MCF 10A (cell line): ENCODE results near the gene ST14. TPM values are rescaled to one million over a fixed set of nuclear protein-coding genes. Genes with fewer than 3 reads are reported as not detected.
"Not testable (repeated sequence)": the region's sequence is repeated elsewhere in the genome, so short reads cannot be mapped to it uniquely, and the experiment has no call there.

Experiments used
- BruUV-seq: library from RNA; stranded (reverse); fragments of 400-500 nt; replicated peaks from 2 replicates; lab custom pipeline; 2021; lab: Mats Ljungman, UMichigan
- CTCF ChIA-PET: fragments of 300-600 bp; sonication (Branson Sonifier 250); formaldehyde crosslinking; extraction: SDS; loops from one replicate; lab custom pipeline; 2021; ENCODE audit warnings: antibody characterized with exemption, inconsistent platforms; lab: Yijun Ruan, JAX
- POLR2A ChIA-PET: fragments of 300-600, 350-650 bp; sonication (Branson Sonifier 250); formaldehyde crosslinking; extraction: SDS; loops from one replicate; lab custom pipeline; 2020; ENCODE audit warnings: antibody characterized with exemption, inconsistent platforms; lab: Yijun Ruan, JAX
- DNase-seq: peaks from one replicate; pipeline ENCODE4 v3.0.0-alpha.2; 2018; ENCODE audit not compliant: unreplicated experiment
- H3K27ac Mint-ChIP-seq: one replicate; pipeline ENCODE4 v1.8.0; 2022; ENCODE audit warnings: mild to moderate bottlenecking, low read depth, mixed read lengths; ENCODE audit not compliant: unreplicated experiment
- H3K27me3 Mint-ChIP-seq: one replicate; pipeline ENCODE4 v1.8.0; 2022; ENCODE audit warnings: mixed read lengths; ENCODE audit not compliant: insufficient read depth, unreplicated experiment
- H3K36me3 Mint-ChIP-seq: one replicate; pipeline ENCODE4 v1.8.0; 2022; ENCODE audit warnings: mild to moderate bottlenecking, moderate library complexity, mixed read lengths; ENCODE audit not compliant: insufficient read depth, unreplicated experiment
- H3K4me1 Mint-ChIP-seq: one replicate; pipeline ENCODE4 v1.8.0; 2022; ENCODE audit warnings: mixed read lengths; ENCODE audit not compliant: insufficient read depth, unreplicated experiment
- H3K4me3 Mint-ChIP-seq: one replicate; pipeline ENCODE4 v1.8.0; 2022; ENCODE audit warnings: mild to moderate bottlenecking, moderate library complexity, mixed read lengths; ENCODE audit not compliant: unreplicated experiment
- H3K9me3 Mint-ChIP-seq: one replicate; pipeline ENCODE4 v1.8.0; 2022; ENCODE audit warnings: mixed read lengths; ENCODE audit not compliant: unreplicated experiment
- CTCF ChIP-seq: fragments of 200-600 bp; IDR thresholded peaks from one replicate; pipeline ENCODE4 v1.8.0; 2022; ENCODE audit warnings: antibody characterized with exemption, mild to moderate bottlenecking; ENCODE audit not compliant: unreplicated experiment
- intact Hi-C: fragments of 100-400 bp; cut with micrococcal nuclease; formaldehyde crosslinking; loops from 2 replicates; pipeline ENCODE4 v1.14.1; 2022
- total RNA-seq: library from RNA; stranded (reverse); gene quantifications from 2 replicates; pipeline ENCODE4 v1.2.3, GENCODE V29; 2022

ST14 gene
- total RNA-seq, 1 experiment from 2014 or later: 27.2 TPM

- ChIA-PET CTCF (no interaction called here), POLR2A (interaction anchor here (0.6 kb wide), 1 partner anchor 239 kb away, joined by 3 read pairs; no protein-coding TSS in a partner anchor)
- intact Hi-C loops: no loop called here
- no peaks in the 10 kb centered on the region for H3K36me3 Mint-ChIP-seq
- H3K27me3 Mint-ChIP-seq: no peaks in the 10 kb centered on the region
- H3K27ac Mint-ChIP-seq: no peak overlapping the region
- BruUV-seq: no TSS peak
- no peak for TF ChIP-seq CTCF
- H3K4me3 Mint-ChIP-seq: no peak overlapping the region
- peaks cover 3% of the 10 kb centered on the region for H3K4me1 Mint-ChIP-seq
- DNase-seq: no peak
- peaks cover 9% of the 10 kb centered on the region for H3K9me3 Mint-ChIP-seq
Measured at GRCh38 chr11:130171534-130171933, 12.0 kb downstream of the ST14 start.

- CTCF ChIA-PET, H3K36me3 Mint-ChIP-seq, H3K27me3 Mint-ChIP-seq, intact Hi-C loops, BruUV-seq, DNase-seq, H3K27ac Mint-ChIP-seq, H3K4me3 Mint-ChIP-seq, H3K9me3 Mint-ChIP-seq, H3K4me1 Mint-ChIP-seq: not testable (repeated sequence)
- POLR2A ChIA-PET: interaction anchor here (0.6 kb wide), 1 partner anchor 240 kb away, joined by 3 read pairs; no protein-coding TSS in a partner anchor
Measured at GRCh38 chr11:130172001-130172400, 12.4 kb downstream of the ST14 start.

GRCh38 chr11:130174642-130175041 is 15.1 kb downstream of the ST14 start:
- intact Hi-C loops: no loop called here
- BruUV-seq: no TSS peak
- no peak for DNase-seq
- Mint-ChIP-seq H3K4me1 (peaks cover 5% of the 10 kb centered on the region), H3K4me3 (no peak overlapping the region), H3K36me3 (no peaks in the 10 kb centered on the region), H3K27ac (no peak overlapping the region), H3K9me3 (peaks cover 9% of the 10 kb centered on the region), H3K27me3 (no peaks in the 10 kb centered on the region)
- ChIA-PET CTCF (no interaction called here), POLR2A (no interaction called here)
- no peak for TF ChIP-seq CTCF

GRCh38 chr11:130175898-130176297 is 16.3 kb downstream of the ST14 start:
- Mint-ChIP-seq H3K36me3 (no peaks in the 10 kb centered on the region), H3K27me3 (no peaks in the 10 kb centered on the region), H3K9me3 (peaks cover 9% of the 10 kb centered on the region), H3K27ac (no peak overlapping the region), H3K4me3 (no peak overlapping the region), H3K4me1 (peaks cover 10% of the 10 kb centered on the region)
- ChIA-PET POLR2A (no interaction called here), CTCF (interaction anchor here (0.7 kb wide), 1 partner anchor 125 kb away, joined by 3 read pairs; no protein-coding TSS in a partner anchor)
- no TSS peak for BruUV-seq
- no peak for TF ChIP-seq CTCF
- DNase-seq: no peak
- intact Hi-C loops: no loop called here
